ENCODE measurements around the gene AADAT. TPM values are rescaled to one million over a fixed set of nuclear protein-coding genes. Genes with fewer than 3 reads are reported as not detected.

Gene AADAT
- total RNA-seq, 4 donors from 2014 or later: 1.5 to 8.7 (median 5.2) TPM

- ATAC-seq: no peak
- TF ChIP-seq POLR2AphosphoS5 (IDR thresholded peaks at IDR 0.05): no peak
- no peak for TF ChIP-seq EP300 (IDR thresholded peaks at IDR 0.05)
- no peak for TF ChIP-seq POLR2A (IDR thresholded peaks at IDR 0.05)
- no peak for TF ChIP-seq CTCF (IDR thresholded peaks at IDR 0.05)
- Histone ChIP-seq H3K9me3 (no peaks in the 10 kb centered on the region), H3K36me3 (peaks cover 0 to 60% of the 10 kb centered on the region in 2 donors), H3K4me3 (no peak overlapping the region), H3K4me1 (no peaks in the 10 kb centered on the region), H3K27me3 (no peaks in the 10 kb centered on the region), H3K27ac (no peak overlapping the region)
- 83% methylated on average over 3 of the region's 3 CpGs; no CpG with 5 or more reads in 1 of the 2 donors for WGBS, 2 donors (ENCODE audit: low coverage in 1 of 2)
These were observed 9.3 kb downstream of the AADAT start for GRCh38 chr4:170080496-170080895.

- peaks cover 0 to 55% of the 10 kb centered on the region in 2 donors for H3K36me3 ChIP-seq
- H3K27ac ChIP-seq: no peak overlapping the region
- 40% methylated on average over 1 of the region's 2 CpGs; no CpG with 5 or more reads in 1 of the 2 donors for WGBS, 2 donors (ENCODE audit: low coverage in 1 of 2)
- no peak for TF ChIP-seq POLR2AphosphoS5 (IDR thresholded peaks at IDR 0.05)
- TF ChIP-seq EP300 (IDR thresholded peaks at IDR 0.05): no peak
- no peak for TF ChIP-seq CTCF (IDR thresholded peaks at IDR 0.05)
- no peak for TF ChIP-seq POLR2A (IDR thresholded peaks at IDR 0.05)
- no peaks in the 10 kb centered on the region for H3K4me1 ChIP-seq
- H3K4me3 ChIP-seq: no peak overlapping the region
- no peaks in the 10 kb centered on the region for H3K27me3 ChIP-seq
- ATAC-seq: no peak
- H3K9me3 ChIP-seq: no peaks in the 10 kb centered on the region
These were observed 9.8 kb downstream of the AADAT start for GRCh38 chr4:170079981-170080380.

GRCh38 chr4:170071196-170071595 is 18.6 kb downstream of the AADAT start:
- H3K9me3 ChIP-seq: no peaks in the 10 kb centered on the region
- 87 to 92% methylated on average over 4 to 6 of the region's 6 CpGs for WGBS, 2 donors (ENCODE audit: low coverage in 1 of 2)
- H3K36me3 ChIP-seq: peaks cover 0 to 62% of the 10 kb centered on the region in 2 donors
- no peak for ATAC-seq
- no peak for TF ChIP-seq POLR2A (IDR thresholded peaks at IDR 0.05)
- TF ChIP-seq CTCF (IDR thresholded peaks at IDR 0.05): no peak
- no peak for TF ChIP-seq POLR2AphosphoS5 (IDR thresholded peaks at IDR 0.05)
- no peak for TF ChIP-seq EP300 (IDR thresholded peaks at IDR 0.05)
- no peak overlapping the region for H3K4me3 ChIP-seq
- no peak overlapping the region for H3K27ac ChIP-seq
- no peaks in the 10 kb centered on the region for H3K27me3 ChIP-seq
- no peaks in the 10 kb centered on the region for H3K4me1 ChIP-seq

- TF ChIP-seq CTCF (IDR thresholded peaks at IDR 0.05) (no peak), POLR2A (IDR thresholded peaks at IDR 0.05) (no peak), POLR2AphosphoS5 (IDR thresholded peaks at IDR 0.05) (no peak), EP300 (IDR thresholded peaks at IDR 0.05) (no peak)
- ATAC-seq: no peak
- Histone ChIP-seq H3K9me3 (no peaks in the 10 kb centered on the region), H3K36me3 (peaks cover 0 to 77% of the 10 kb centered on the region in 2 donors), H3K4me1 (no peaks in the 10 kb centered on the region), H3K4me3 (no peak overlapping the region), H3K27ac (no peak overlapping the region), H3K27me3 (no peaks in the 10 kb centered on the region)
- 91% methylated on average over 7 to 8 of the region's 8 CpGs for WGBS, 2 donors (ENCODE audit: low coverage in 1 of 2)
These were observed 21.2 kb downstream of the AADAT start for GRCh38 chr4:170068438-170069128.

GRCh38 chr4:170059421-170059820 is 30.3 kb downstream of the AADAT start:
- H3K27ac ChIP-seq: no peak overlapping the region
- TF ChIP-seq POLR2A (IDR thresholded peaks at IDR 0.05) (no peak), POLR2AphosphoS5 (IDR thresholded peaks at IDR 0.05) (no peak), CTCF (IDR thresholded peaks at IDR 0.05) (no peak), EP300 (IDR thresholded peaks at IDR 0.05) (no peak)
- no peak for ATAC-seq
- H3K4me1 ChIP-seq: no peaks in the 10 kb centered on the region
- 67 to 79% methylated on average over 4 of the region's 4 CpGs for WGBS, 2 donors (ENCODE audit: low coverage in 1 of 2)
- H3K9me3 ChIP-seq: no peaks in the 10 kb centered on the region
- no peak overlapping the region for H3K4me3 ChIP-seq
- H3K27me3 ChIP-seq: no peaks in the 10 kb centered on the region
- peaks cover 0 to 49% of the 10 kb centered on the region in 2 donors for H3K36me3 ChIP-seq
